Endodermal cell (in vitro differentiated cells): ENCODE results near the gene LSM14A. TPM values are rescaled to one million over a fixed set of nuclear protein-coding genes. Genes with fewer than 3 reads are reported as not detected.
A peak's percentile ranks its signal among the peaks of the same experiment; 100 is the strongest.
"Not testable (repeated sequence)": the region's sequence is repeated elsewhere in the genome, so short reads cannot be mapped to it uniquely, and the experiment has no call there.

Experiments used
- DNase-seq: peaks from one replicate; pipeline ENCODE4 v3.0.0-alpha.2; 2017
- H3K27ac ChIP-seq: 2 replicates; pipeline ENCODE4 v1.5.1; 2013; ENCODE audit warnings: mild to moderate bottlenecking, low read depth, low read length, moderate library complexity
- H3K27me3 ChIP-seq: 2 replicates; pipeline ENCODE4 v1.6.1; 2013; ENCODE audit warnings: mild to moderate bottlenecking, low read length, moderate library complexity; ENCODE audit not compliant: insufficient read depth, control insufficient read depth, poor library complexity, severe bottlenecking
- H3K36me3 ChIP-seq: 2 replicates; pipeline ENCODE4 v1.7.0; 2013; ENCODE audit warnings: mild to moderate bottlenecking, low read length, moderate library complexity; ENCODE audit not compliant: control insufficient read depth, insufficient read depth
- H3K4me1 ChIP-seq: one replicate; pipeline ENCODE4 v1.7.0; 2013; ENCODE audit warnings: low read length; ENCODE audit not compliant: control insufficient read depth, insufficient read depth
- H3K4me3 ChIP-seq: 2 replicates; pipeline ENCODE4 v1.5.1; 2013; ENCODE audit warnings: mild to moderate bottlenecking, low read length, moderate library complexity
- H3K9ac ChIP-seq: 2 replicates; pipeline ENCODE4 v1.6.1; 2013; ENCODE audit warnings: mild to moderate bottlenecking, low read length, moderate library complexity; ENCODE audit not compliant: poor library complexity, severe bottlenecking; ENCODE audit errors: extremely low read depth
- H3K9me3 ChIP-seq: 2 replicates; pipeline ENCODE4 v1.6.1; 2013; ENCODE audit warnings: mild to moderate bottlenecking, low read length, moderate library complexity; ENCODE audit not compliant: control insufficient read depth
- H3K27ac Mint-ChIP-seq: 2 replicates; pipeline ENCODE4 v1.8.0; 2020; ENCODE audit warnings: mixed read lengths
- H3K27me3 Mint-ChIP-seq: 2 replicates; pipeline ENCODE4 v1.8.0; 2021; ENCODE audit warnings: mild to moderate bottlenecking, mixed read lengths; ENCODE audit not compliant: insufficient read depth
- H3K36me3 Mint-ChIP-seq: 2 replicates; pipeline ENCODE4 v1.8.0; 2020; ENCODE audit warnings: low read depth, mixed read lengths
- H3K4me1 Mint-ChIP-seq: 2 replicates; pipeline ENCODE4 v1.8.0; 2020; ENCODE audit warnings: mixed read lengths
- H3K4me3 Mint-ChIP-seq: 2 replicates; pipeline ENCODE4 v1.8.0; 2020; ENCODE audit warnings: mild to moderate bottlenecking, moderate library complexity, mixed read lengths
- H3K9me3 Mint-ChIP-seq: 2 replicates; pipeline ENCODE4 v1.8.0; 2020; ENCODE audit warnings: mild to moderate bottlenecking, mixed read lengths
- CTCF ChIP-seq: fragments of 200-600 bp; sonication (generic); conservative IDR thresholded peaks from 2 replicates; pipeline ENCODE4 v1.5.0; 2021; ENCODE audit warnings: antibody characterized with exemption, mild to moderate bottlenecking
- WGBS, 2 experiments: methylation state at CpG; one replicate each; pipeline versions ENCODE4 v1.1.5 to v1.1.7; 2013; ENCODE audit warnings: missing lambda C conversion rate in 2 of 2, mixed read lengths in 1 of 2; ENCODE audit not compliant: insufficient coverage in 1 of 2, insufficient read length in 1 of 2; 5-methylcytosine and 5-hydroxymethylcytosine counted together
- total RNA-seq, 2 donors: library from RNA; stranded (reverse); fragmentation: NEBNext Ultra II Directional in 1 of 2; extraction: Animal tissue kit (Norgen Biotek cat#: 25700) in 1 of 2; gene quantifications; 2 replicates in 1 of 2; 3 replicates in 1 of 2; pipeline ENCODE4 v1.2.1, GENCODE V29; 2021

The LSM14A gene
- total RNA-seq, 2 donors from 2014 or later, result 188 to 192 TPM

GRCh38 chr19:34248941-34249340, 76.6 kb downstream of the LSM14A start:
- H3K9ac ChIP-seq, result no peak overlapping the region
- no peaks in the 10 kb centered on the region for H3K36me3 ChIP-seq
- 79 to 83% methylated on average over 4 of the region's 4 CpGs for WGBS, 2 experiments
- DNase-seq, result no peak
- H3K27me3 ChIP-seq, result no peaks in the 10 kb centered on the region
- no peak overlapping the region for H3K4me3 Mint-ChIP-seq
- H3K27me3 Mint-ChIP-seq, result no peaks in the 10 kb centered on the region
- no peaks in the 10 kb centered on the region for H3K4me1 ChIP-seq
- peaks cover 7% of the 10 kb centered on the region for H3K4me1 Mint-ChIP-seq
- no peaks in the 10 kb centered on the region for H3K36me3 Mint-ChIP-seq
- H3K9me3 Mint-ChIP-seq, result no peaks in the 10 kb centered on the region
- H3K4me3 ChIP-seq, result no peak overlapping the region
- H3K27ac ChIP-seq, result no peak overlapping the region
- no peak overlapping the region for H3K27ac Mint-ChIP-seq
- H3K9me3 ChIP-seq, result no peaks in the 10 kb centered on the region
- no peak for TF ChIP-seq CTCF

- H3K4me3 Mint-ChIP-seq, result peak overlapping the region; percentile 79
- not testable (repeated sequence) for H3K27ac Mint-ChIP-seq
These were observed 80.9 kb downstream of the LSM14A start for GRCh38 chr19:34253167-34253566.

GRCh38 chr19:34253681-34254045, 81.4 kb downstream of the LSM14A start:
- H3K4me3 ChIP-seq, result peak overlapping the region; percentile 90
- H3K9ac ChIP-seq, result peak overlapping the region; percentile 78
- Mint-ChIP-seq H3K4me3 (peak overlapping the region; percentile 79), H3K27ac (peak overlapping the region; percentile 95), H3K4me1 (peaks cover 10% of the 10 kb centered on the region)
- not testable (repeated sequence) for H3K36me3 Mint-ChIP-seq, H3K36me3 ChIP-seq, H3K9me3 Mint-ChIP-seq, H3K4me1 ChIP-seq, H3K9me3 ChIP-seq, H3K27me3 Mint-ChIP-seq, H3K27ac ChIP-seq, H3K27me3 ChIP-seq, DNase-seq
- WGBS, 2 experiments, result 88% methylated on average over 16 to 17 of the region's 17 CpGs

More at GRCh38 chr19:34253167-34253566, 80.9 kb downstream of the LSM14A start:
- not testable (repeated sequence) for DNase-seq, H3K9ac ChIP-seq, H3K9me3 ChIP-seq, H3K36me3 Mint-ChIP-seq, H3K4me3 ChIP-seq, H3K27me3 Mint-ChIP-seq, H3K27ac ChIP-seq, H3K9me3 Mint-ChIP-seq, H3K27me3 ChIP-seq, H3K4me1 ChIP-seq, H3K36me3 ChIP-seq
- peaks cover 10% of the 10 kb centered on the region for H3K4me1 Mint-ChIP-seq
- WGBS, 2 experiments, result 90 to 96% methylated on average over 10 to 14 of the region's 14 CpGs

- Mint-ChIP-seq H3K4me3 (peak within 1 kb of the TSS; percentile 79), H3K9me3 (no peaks in the 10 kb centered on the region), H3K27ac (peak within 1 kb of the TSS; percentile 95), H3K27me3 (no peaks in the 10 kb centered on the region), H3K36me3 (no peaks in the 10 kb centered on the region), H3K4me1 (peaks cover 10% of the 10 kb centered on the region)
- H3K36me3 ChIP-seq, result no peaks in the 10 kb centered on the region
- WGBS, 2 experiments, result 0 to 1% methylated on average over 10 to 56 of the region's 56 CpGs
- no peaks in the 10 kb centered on the region for H3K27me3 ChIP-seq
- peak within 1 kb of the TSS; percentile 97 for H3K4me3 ChIP-seq
- peak within 1 kb of the TSS; percentile 53 for H3K27ac ChIP-seq
- no peaks in the 10 kb centered on the region for H3K9me3 ChIP-seq
- H3K4me1 ChIP-seq, result no peaks in the 10 kb centered on the region
- DNase-seq, result peak; percentile 96
- peak within 1 kb of the TSS; percentile 78 for H3K9ac ChIP-seq
- peak; percentile 34 for TF ChIP-seq CTCF
These were observed 81.9 kb downstream of the LSM14A start, which contains the start of gene GARRE1 for GRCh38 chr19:34254046-34254697. Gene GARRE1, plus strand, starts transcription at chr19:34254554. Its CDS starts 45,920 bp downstream, at chr19:34300474.
